HepG2 (cell line): ENCODE results near the gene CHCHD6. TPM values are rescaled to one million over a fixed set of nuclear protein-coding genes. Genes with fewer than 3 reads are reported as not detected.

Source experiments
- ATF2 ChIP-seq: sonication (generic); formaldehyde crosslinking; IDR thresholded peaks from 2 replicates; pipeline ENCODE4 v1.4.0; 2020; ENCODE audit warnings: missing genetic modification reagents
- CREM ChIP-seq, 2 experiments: sonication (generic) in 1 of 2; formaldehyde crosslinking in 1 of 2; IDR thresholded peaks; 2 replicates each; pipeline versions ENCODE4 v1.4.0 to v1.6.1; 2016 to 2020; ENCODE audit warnings: antibody characterized with exemption in 1 of 2, mild to moderate bottlenecking in 1 of 2, missing genetic modification reagents in 1 of 2
- FOXA3 ChIP-seq: IDR thresholded peaks from 2 replicates; pipeline ENCODE4 v1.6.1; 2016; ENCODE audit warnings: missing genetic modification reagents, missing compliant biosample characterization
- GATA4 ChIP-seq: sonication (generic); IDR thresholded peaks from 2 replicates; pipeline ENCODE4 v1.6.1; 2016; ENCODE audit warnings: antibody characterized with exemption, low read depth, borderline replicate concordance
- HNRNPLL ChIP-seq: fragments of 200-400 bp; formaldehyde crosslinking; IDR thresholded peaks from 2 replicates; pipeline ENCODE4 v1.6.1; 2017; ENCODE audit warnings: mild to moderate bottlenecking, low read depth, low read length; ENCODE audit not compliant: poor library complexity, severe bottlenecking
- KDM5A ChIP-seq: fragments of 200-600 bp; sonication (generic); IDR thresholded peaks from 2 replicates; pipeline ENCODE4 v1.7.0; 2018; ENCODE audit warnings: antibody characterized with exemption, mild to moderate bottlenecking, low read length, borderline replicate concordance
- KLF11 ChIP-seq: IDR thresholded peaks from 2 replicates; pipeline ENCODE4 v1.6.1; 2016; ENCODE audit warnings: missing compliant biosample characterization
- LCORL ChIP-seq, 2 experiments: fragments of 450-650 bp in 1 of 2; sonication (generic) in 1 of 2; formaldehyde crosslinking in 1 of 2; IDR thresholded peaks; 2 replicates each; pipeline versions ENCODE4 v1.5.0 to v1.6.1; 2017 to 2020; ENCODE audit warnings: antibody characterized with exemption in 1 of 2, missing genetic modification reagents in 1 of 2
- NFIB ChIP-seq: sonication (generic); formaldehyde crosslinking; IDR thresholded peaks from 2 replicates; pipeline ENCODE4 v1.9.0; 2021; ENCODE audit warnings: missing genetic modification reagents, mild to moderate bottlenecking, borderline replicate concordance
- PRPF4 ChIP-seq: fragments of 200-400 bp; formaldehyde crosslinking; IDR thresholded peaks from 2 replicates; pipeline ENCODE4 v1.6.1; 2016; ENCODE audit warnings: low read length, low read depth; ENCODE audit not compliant: poor library complexity, severe bottlenecking
- RFX1 ChIP-seq: fragments of 450-650 bp; IDR thresholded peaks from 2 replicates; pipeline ENCODE4 v1.6.1; 2017
- SSRP1 ChIP-seq: IDR thresholded peaks from 2 replicates; pipeline ENCODE4 v1.6.1; 2016; ENCODE audit warnings: control low read depth
- TP53 ChIP-seq: sonication (generic); formaldehyde crosslinking; conservative IDR thresholded peaks from 2 replicates; pipeline ENCODE4 v1.4.0; 2020; ENCODE audit warnings: missing genetic modification reagents
- ZBTB20 ChIP-seq: sonication (generic); formaldehyde crosslinking; IDR thresholded peaks from 2 replicates; pipeline ENCODE4 v1.8.1; 2023; ENCODE audit warnings: missing genetic modification reagents, low read depth, mild to moderate bottlenecking, borderline replicate concordance
- ZMYM3 ChIP-seq: sonication (generic); formaldehyde crosslinking; IDR thresholded peaks from 2 replicates; pipeline ENCODE4 v1.5.1; 2020; ENCODE audit warnings: mild to moderate bottlenecking, missing genetic modification reagents
- ZNF101 ChIP-seq: sonication (generic); formaldehyde crosslinking; IDR thresholded peaks from 2 replicates; pipeline ENCODE4 v1.4.0; 2020; ENCODE audit warnings: mild to moderate bottlenecking, low read depth, missing genetic modification reagents, borderline replicate concordance
- ZNF224 ChIP-seq: sonication (generic); formaldehyde crosslinking; IDR thresholded peaks from 2 replicates; pipeline ENCODE4 v1.5.0; 2020; ENCODE audit warnings: mild to moderate bottlenecking, missing genetic modification reagents
- ZNF720 ChIP-seq: sonication (generic); formaldehyde crosslinking; IDR thresholded peaks from 2 replicates; pipeline ENCODE4 v1.4.0; 2020; ENCODE audit warnings: missing genetic modification reagents
- polyA plus RNA-seq, 8 experiments: library from polyadenylated mRNA; depleted of rRNA in 3 of 8; stranded (reverse) in 7 of 8; unstranded in 1 of 8; fragments of >200 nt; fragmentation: Illumina TruSeq in 4 of 8; extraction: Trizol in 4 of 8; gene quantifications; 2 replicates each; pipeline versions ENCODE4 v1.2.1 to v1.2.3, GENCODE V29; 2011 to 2016; ENCODE audit warnings: low read depth in 4 of 8, missing spikeins in 1 of 8, mixed read lengths in 1 of 8; ENCODE audit not compliant: insufficient read depth in 1 of 8
- total RNA-seq, 5 experiments: library from RNA; depleted of rRNA; stranded (reverse); fragments of >200 nt; fragmentation: Illumina TruSeq; extraction: Trizol; gene quantifications; 2 replicates each; pipeline ENCODE4 v1.2.3, GENCODE V29; 2016; ENCODE audit warnings: low read depth in 1 of 5
- TF ChIP-seq, protein P1 (sequence below): sonication (generic); formaldehyde crosslinking; IDR thresholded peaks from 2 replicates; pipeline ENCODE4 v1.4.0; 2020; ENCODE audit warnings: low read depth, missing genetic modification reagents
- TF ChIP-seq, protein P2 (sequence below): IDR thresholded peaks from 2 replicates; pipeline ENCODE4 v1.6.1; 2016; ENCODE audit warnings: low read depth

Gene CHCHD6
- total and polyA plus RNA-seq, 2 of the 13 experiments (the other 11 are each of a cell fraction or from before 2014, with no cell fraction given): 20.3 to 20.8 TPM

DNA sequence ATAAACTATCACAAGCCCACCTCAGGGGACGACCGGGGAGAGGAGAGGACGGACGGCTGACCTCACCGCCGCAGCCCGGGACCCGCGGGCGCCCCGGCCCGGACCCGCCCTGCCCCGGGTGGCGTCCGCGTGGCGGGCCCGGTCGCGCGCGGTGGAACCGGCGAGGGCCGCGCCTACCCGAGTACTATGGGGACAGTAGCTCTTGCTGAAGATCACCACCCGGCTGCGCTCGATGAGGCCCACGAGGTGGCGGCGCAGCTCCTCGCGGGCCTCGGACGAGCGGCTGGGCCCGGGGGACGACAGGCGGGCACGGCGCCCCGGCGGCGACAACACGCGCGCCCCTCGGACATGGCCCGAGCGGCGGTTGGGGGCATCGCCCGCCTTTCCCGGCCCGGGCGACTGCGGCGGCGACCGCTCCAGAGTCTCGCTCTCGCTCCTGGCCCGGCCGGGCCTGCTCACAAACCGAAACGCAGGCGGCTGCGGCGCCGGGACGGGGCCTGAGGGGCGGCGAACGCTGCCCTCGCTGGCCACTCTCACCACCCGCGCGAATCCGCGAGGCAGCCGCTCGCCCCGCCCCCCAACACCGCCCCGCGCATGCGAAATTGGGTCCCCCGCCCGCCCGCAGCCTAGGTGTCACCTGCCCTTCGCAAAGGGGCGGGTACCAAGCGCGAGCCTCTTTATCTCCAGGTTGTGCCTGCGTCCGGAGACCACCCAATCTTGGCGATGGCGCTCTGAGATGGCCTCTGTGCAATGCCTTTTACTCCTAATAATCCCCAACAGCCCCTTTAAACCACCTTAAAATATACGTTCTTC is 49.3 kb upstream of the CHCHD6 start, which contains the start of gene TXNRD3 (continued):
- TF ChIP-seq ATF2 (no peak), ZNF720 (CRISPR knock-in tag) (no peak), GATA4 (no peak), CREM (IDR thresholded peaks at IDR 0.05) (no peak), CREM (CRISPR knock-in tag; IDR thresholded peaks at IDR 0.05) (no peak), RFX1 (no peak), KLF11 (CRISPR knock-in tag) (no peak), NFIB (CRISPR knock-in tag) (no peak), ZNF101 (CRISPR knock-in tag) (no peak), LCORL (IDR thresholded peaks at IDR 0.05) (no peak), LCORL (CRISPR knock-in tag; IDR thresholded peaks at IDR 0.05) (no peak; the same call in 1 of the 2 replicates), ZNF224 (CRISPR knock-in tag) (no peak), FOXA3 (CRISPR knock-in tag) (no peak), KDM5A (no peak), ZBTB20 (no peak), SSRP1 (no peak), PRPF4 (no peak), HNRNPLL (peak; percentile 40), TP53 (CRISPR knock-in tag) (no peak), ZMYM3 (no peak)
- TF ChIP-seq, protein P1, sequence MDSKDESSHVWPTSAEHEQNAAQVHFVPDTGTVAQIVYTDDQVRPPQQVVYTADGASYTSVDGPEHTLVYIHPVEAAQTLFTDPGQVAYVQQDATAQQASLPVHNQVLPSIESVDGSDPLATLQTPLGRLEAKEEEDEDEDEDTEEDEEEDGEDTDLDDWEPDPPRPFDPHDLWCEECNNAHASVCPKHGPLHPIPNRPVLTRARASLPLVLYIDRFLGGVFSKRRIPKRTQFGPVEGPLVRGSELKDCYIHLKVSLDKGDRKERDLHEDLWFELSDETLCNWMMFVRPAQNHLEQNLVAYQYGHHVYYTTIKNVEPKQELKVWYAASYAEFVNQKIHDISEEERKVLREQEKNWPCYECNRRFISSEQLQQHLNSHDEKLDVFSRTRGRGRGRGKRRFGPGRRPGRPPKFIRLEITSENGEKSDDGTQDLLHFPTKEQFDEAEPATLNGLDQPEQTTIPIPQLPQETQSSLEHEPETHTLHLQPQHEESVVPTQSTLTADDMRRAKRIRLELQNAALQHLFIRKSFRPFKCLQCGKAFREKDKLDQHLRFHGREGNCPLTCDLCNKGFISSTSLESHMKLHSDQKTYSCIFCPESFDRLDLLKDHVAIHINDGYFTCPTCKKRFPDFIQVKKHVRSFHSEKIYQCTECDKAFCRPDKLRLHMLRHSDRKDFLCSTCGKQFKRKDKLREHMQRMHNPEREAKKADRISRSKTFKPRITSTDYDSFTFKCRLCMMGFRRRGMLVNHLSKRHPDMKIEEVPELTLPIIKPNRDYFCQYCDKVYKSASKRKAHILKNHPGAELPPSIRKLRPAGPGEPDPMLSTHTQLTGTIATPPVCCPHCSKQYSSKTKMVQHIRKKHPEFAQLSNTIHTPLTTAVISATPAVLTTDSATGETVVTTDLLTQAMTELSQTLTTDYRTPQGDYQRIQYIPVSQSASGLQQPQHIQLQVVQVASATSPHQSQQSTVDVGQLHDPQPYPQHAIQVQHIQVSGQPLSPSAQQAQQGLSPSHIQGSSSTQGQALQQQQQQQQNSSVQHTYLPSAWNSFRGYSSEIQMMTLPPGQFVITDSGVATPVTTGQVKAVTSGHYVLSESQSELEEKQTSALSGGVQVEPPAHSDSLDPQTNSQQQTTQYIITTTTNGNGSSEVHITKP (CRISPR knock-in tag): no peak
- TF ChIP-seq, protein P2, sequence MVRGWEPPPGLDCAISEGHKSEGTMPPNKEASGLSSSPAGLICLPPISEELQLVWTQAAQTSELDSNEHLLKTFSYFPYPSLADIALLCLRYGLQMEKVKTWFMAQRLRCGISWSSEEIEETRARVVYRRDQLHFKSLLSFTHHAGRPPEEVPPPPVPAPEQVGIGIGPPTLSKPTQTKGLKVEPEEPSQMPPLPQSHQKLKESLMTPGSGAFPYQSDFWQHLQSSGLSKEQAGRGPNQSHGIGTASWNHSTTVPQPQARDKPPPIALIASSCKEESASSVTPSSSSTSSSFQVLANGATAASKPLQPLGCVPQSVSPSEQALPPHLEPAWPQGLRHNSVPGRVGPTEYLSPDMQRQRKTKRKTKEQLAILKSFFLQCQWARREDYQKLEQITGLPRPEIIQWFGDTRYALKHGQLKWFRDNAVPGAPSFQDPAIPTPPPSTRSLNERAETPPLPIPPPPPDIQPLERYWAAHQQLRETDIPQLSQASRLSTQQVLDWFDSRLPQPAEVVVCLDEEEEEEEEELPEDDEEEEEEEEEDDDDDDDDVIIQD (CRISPR knock-in tag): no peak
